ENCODE data around the gene STK11IP.

- no peak for TF ChIP-seq GATA2 (IDR thresholded peaks at IDR 0.05; ENCODE audit: low read depth, low read length)
- no peak for TF ChIP-seq GATA3 (IDR thresholded peaks at IDR 0.05; ENCODE audit: low read depth, low read length)
Measured at GRCh38 chr2:219607931-219608330, 10.3 kb downstream of the STK11IP start.
